Endothelial cell of umbilical vein (primary cell): ENCODE measurements around the gene KCP. TPM values are rescaled to one million over a fixed set of nuclear protein-coding genes. Genes with fewer than 3 reads are reported as not detected.

Experiments used
- BruUV-seq: library from RNA; stranded (reverse); fragments of 400-500 nt; replicated peaks from 2 replicates; lab custom pipeline; 2021; lab: Mats Ljungman, UMichigan
- CTCF ChIA-PET: fragments of 300-600, 350-600 bp; sonication (Branson Sonifier 250); formaldehyde crosslinking; loops from one replicate; lab custom pipeline; 2021; ENCODE audit warnings: antibody characterized with exemption, inconsistent platforms; lab: Charles Lee
- POLR2A ChIA-PET: fragments of 300-600, 350-600 bp; sonication (Branson Sonifier 250); formaldehyde crosslinking; loops from one replicate; lab custom pipeline; 2021; ENCODE audit warnings: antibody characterized with exemption, inconsistent platforms; lab: Charles Lee
- DNase-seq: peaks from one replicate; pipeline ENCODE4 v3.0.0-alpha.2; 2011; ENCODE audit warnings: low read depth, low spot score
- FAIRE-seq: peaks from 2 replicates; lab custom pipeline; 2011; peaks lifted over from hg19 to GRCh38; lab: Jason Lieb, UNC
- H2AFZ ChIP-seq: 2 replicates; pipeline ENCODE4 v1.6.0; 2012; ENCODE audit warnings: low read depth, low read length, control low read depth, inconsistent platforms
- H3K27ac ChIP-seq: 2 replicates; pipeline ENCODE4 v1.5.1; 2011; ENCODE audit warnings: low read depth, mild to moderate bottlenecking, control low read depth, low read length, moderate library complexity; ENCODE audit not compliant: insufficient read depth
- H3K27me3 ChIP-seq, 2 experiments: 2 replicates each; pipeline versions ENCODE4 v1.6.0 to v1.6.1; 2011; ENCODE audit warnings: low read length in 2 of 2, mixed read lengths in 1 of 2; ENCODE audit not compliant: control insufficient read depth in 2 of 2, insufficient read depth in 2 of 2
- H3K36me3 ChIP-seq, 2 experiments: 2 replicates in 1 of 2; 3 replicates in 1 of 2; pipeline ENCODE4 v1.5.1; 2011; ENCODE audit warnings: low read length in 2 of 2, mild to moderate bottlenecking in 1 of 2, moderate library complexity in 1 of 2; ENCODE audit not compliant: control insufficient read depth in 2 of 2, insufficient read depth in 2 of 2; ENCODE audit errors: extremely low read depth in 1 of 2
- H3K4me1 ChIP-seq: 3 replicates; pipeline ENCODE4 v1.5.1; 2011; ENCODE audit warnings: mild to moderate bottlenecking, low read length; ENCODE audit not compliant: control insufficient read depth, insufficient read depth; ENCODE audit errors: extremely low read depth
- H3K4me2 ChIP-seq: 2 replicates; pipeline ENCODE4 v1.6.1; 2011; ENCODE audit warnings: low read length, control low read depth, mixed read lengths; ENCODE audit not compliant: insufficient read depth
- H3K4me3 ChIP-seq, 3 experiments: fragments of 200-600 bp in 1 of 3; sonication (generic), shearing (Covaris generic) in 1 of 3; replicated peaks in 1 of 3; 2 replicates each; pipeline ENCODE4 v1.5.1; 2011 to 2016; ENCODE audit warnings: control low read depth in 3 of 3, low read length in 3 of 3, mild to moderate bottlenecking in 2 of 3, inconsistent platforms in 1 of 3, low read depth in 1 of 3, moderate library complexity in 1 of 3; ENCODE audit not compliant: insufficient read depth in 1 of 3
- H3K79me2 ChIP-seq: 2 replicates; pipeline ENCODE4 v1.6.0; 2012; ENCODE audit warnings: low read length, inconsistent platforms; ENCODE audit not compliant: control insufficient read depth, insufficient read depth
- H3K9ac ChIP-seq: replicated peaks from 2 replicates; pipeline ENCODE3; 2011; ENCODE audit warnings: low read length, control low read depth; ENCODE audit not compliant: insufficient read depth; ENCODE audit errors: extremely low read depth
- H3K9me1 ChIP-seq: replicated peaks from 3 replicates; pipeline ENCODE4 v1.6.0; 2011; ENCODE audit warnings: mild to moderate bottlenecking, low read length; ENCODE audit not compliant: control insufficient read depth, insufficient read depth; ENCODE audit errors: extremely low read depth
- H3K9me3 ChIP-seq: replicated peaks from 2 replicates; pipeline ENCODE4 v1.5.1; 2012; ENCODE audit warnings: low read length, inconsistent platforms; ENCODE audit not compliant: control insufficient read depth, insufficient read depth
- H4K20me1 ChIP-seq: replicated peaks from 2 replicates; pipeline ENCODE3; 2011; ENCODE audit warnings: mild to moderate bottlenecking, low read length; ENCODE audit not compliant: control insufficient read depth, insufficient read depth; ENCODE audit errors: extremely low read depth
- CTCF ChIP-seq, 2 donors: IDR thresholded peaks; 1 replicate in 1 of 2; 2 replicates in 1 of 2; pipeline ENCODE4 v1.5.1; 2011; ENCODE audit warnings: low read length in 2 of 2, mild to moderate bottlenecking in 2 of 2, moderate library complexity in 2 of 2, control low read depth in 1 of 2, inconsistent platforms in 1 of 2, low read depth in 1 of 2; ENCODE audit not compliant: insufficient read depth in 1 of 2; ENCODE audit errors: extremely low read depth in 1 of 2
- EZH2 ChIP-seq: IDR thresholded peaks from 2 replicates; pipeline ENCODE4 v1.6.1; 2012; ENCODE audit warnings: borderline replicate concordance, low read depth, mild to moderate bottlenecking, moderate library complexity, low read length, inconsistent platforms; ENCODE audit not compliant: severe bottlenecking
- FOS ChIP-seq: IDR thresholded peaks from 2 replicates; pipeline ENCODE4 v1.6.1; 2011; ENCODE audit warnings: mild to moderate bottlenecking, low read length, moderate library complexity, borderline replicate concordance; ENCODE audit not compliant: insufficient read depth
- GATA2 ChIP-seq: IDR thresholded peaks from 2 replicates; pipeline ENCODE4 v1.7.0; 2011; ENCODE audit warnings: low read depth, mild to moderate bottlenecking, moderate library complexity, mixed read lengths, low read length; ENCODE audit not compliant: insufficient read length, insufficient read depth
- JUN ChIP-seq: IDR thresholded peaks from 2 replicates; pipeline ENCODE4 v1.6.1; 2011; ENCODE audit warnings: borderline replicate concordance, low read depth; ENCODE audit not compliant: insufficient read length, insufficient read depth
- MAX ChIP-seq: IDR thresholded peaks from 2 replicates; pipeline ENCODE4 v1.6.1; 2011; ENCODE audit not compliant: insufficient read depth, insufficient read length
- MYC ChIP-seq: IDR thresholded peaks from one replicate; pipeline ENCODE4 v1.6.1; 2011; ENCODE audit warnings: mild to moderate bottlenecking, low read depth, low read length
- POLR2A ChIP-seq: IDR thresholded peaks from 2 replicates; pipeline ENCODE4 v1.6.1; 2012; ENCODE audit warnings: low read depth, mild to moderate bottlenecking, control low read depth, low read length
- POLR2AphosphoS5 ChIP-seq: IDR thresholded peaks from 2 replicates; pipeline ENCODE4 v1.6.1; 2012; ENCODE audit warnings: low read depth, mild to moderate bottlenecking, control low read depth, low read length, moderate library complexity; ENCODE audit not compliant: insufficient read depth
- dilution Hi-C: fragments of 300-500 bp; cut with MboI; formaldehyde crosslinking; loops from one replicate; pipeline ENCODE4 v1.15.0; 2019; ENCODE audit warnings: low sequenced_read_pairs; ENCODE audit not compliant: extremely low pct_ligation_motif_present
- intact Hi-C: fragments of 100-400 bp; cut with micrococcal nuclease; formaldehyde crosslinking; loops from one replicate; pipeline ENCODE4 v1.10.0; 2022
- polyA plus RNA-seq, 4 experiments: library from polyadenylated mRNA; depleted of rRNA in 3 of 4; stranded (reverse) in 3 of 4; unstranded in 1 of 4; fragments of >200 nt; gene quantifications; 2 replicates each; pipeline versions ENCODE4 v1.2.1 to v1.2.3, GENCODE V29; 2011 to 2012; ENCODE audit warnings: missing spikeins in 1 of 4
- total RNA-seq: library from RNA; stranded (reverse); gene quantifications from 2 replicates; pipeline ENCODE4 v1.2.3, GENCODE V29; 2021

KCP gene
- total and polyA plus RNA-seq, 2 donors (not counting 3 experiments of a cell fraction or from before 2014, with no cell fraction given), result not detected

- CTCF ChIA-PET, result no interaction called here
- Histone ChIP-seq H2AFZ (no peak overlapping the region), H3K4me3 (no peak overlapping the region), H4K20me1 (no peaks in the 10 kb centered on the region), H3K9ac (no peak overlapping the region), H3K27me3 (peaks cover 14 to 19% of the 10 kb centered on the region in 2 experiments), H3K4me2 (no peak overlapping the region), H3K4me1 (peaks cover 2% of the 10 kb centered on the region), H3K36me3 (no peaks in the 10 kb centered on the region), H3K9me3 (no peaks in the 10 kb centered on the region), H3K79me2 (no peaks in the 10 kb centered on the region), H3K9me1 (no peaks in the 10 kb centered on the region), H3K27ac (no peak overlapping the region)
- no peak for FAIRE-seq
- POLR2A ChIA-PET, result no interaction called here
- TF ChIP-seq FOS, result no peak
- no peak for TF ChIP-seq JUN
- TF ChIP-seq GATA2, result no peak
- no peak for TF ChIP-seq MAX
- TF ChIP-seq POLR2A, result no peak
- no peak for TF ChIP-seq MYC
- TF ChIP-seq POLR2AphosphoS5, result no peak
- TF ChIP-seq CTCF (IDR thresholded peaks at IDR 0.05; ENCODE audit: extremely low read depth in 1 of 2, insufficient read depth in 1 of 2, low read depth in 1 of 2, low read length in 2 of 2), result no peak
- TF ChIP-seq EZH2, result no peak
- BruUV-seq, result no TSS peak
- DNase-seq, result no peak
- dilution Hi-C loops (no loop called here), intact Hi-C loops (no loop called here)
These were observed 22.8 kb upstream of the KCP start for GRCh38 chr7:128933180-128933891.
